ENCODE measurements around the gene KCNG2.
"Not testable (repeated sequence)": the region's sequence is repeated elsewhere in the genome, so short reads cannot be mapped to it uniquely, and the experiment has no call there.

Gene KCNG2

DNA sequence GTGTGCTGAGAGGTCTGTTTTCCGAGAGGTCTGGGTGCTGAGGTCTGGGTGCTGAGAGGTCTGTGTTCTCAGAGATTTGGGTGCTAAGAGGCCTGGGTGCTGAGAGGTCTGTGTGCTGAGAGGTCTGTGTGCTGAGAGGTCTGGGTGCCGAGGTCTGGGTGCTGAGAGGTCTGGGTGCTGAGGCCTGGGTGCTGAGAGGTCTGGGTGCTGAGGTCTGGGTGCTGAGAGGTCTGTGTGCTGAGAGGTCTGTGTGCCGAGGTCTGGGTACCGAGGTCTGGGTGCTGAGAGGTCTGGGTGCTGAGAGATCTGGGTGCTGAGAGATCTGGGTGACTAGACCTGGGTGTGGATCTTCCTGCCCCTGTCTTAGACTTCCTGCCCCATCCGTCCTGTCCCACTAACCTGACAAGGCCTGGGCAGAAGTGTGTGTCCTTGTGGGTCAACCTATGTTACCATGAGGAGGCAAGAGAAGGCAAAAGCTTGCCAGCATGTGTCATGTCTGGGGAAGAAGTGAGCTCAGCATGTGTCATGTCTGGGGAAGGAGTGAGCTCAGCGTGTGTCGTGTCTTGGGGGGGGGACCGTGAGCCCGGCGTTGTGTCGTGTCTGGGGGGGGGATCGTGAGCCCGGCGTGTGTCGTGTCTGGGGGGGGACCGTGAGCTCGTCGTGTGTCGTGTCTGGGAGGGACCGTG, 69.3 kb downstream of the KCNG2 start:
- no peak for DNase-seq (ENCODE audit: extremely low read depth in 1 of 2, low read depth in 1 of 2)

DNA sequence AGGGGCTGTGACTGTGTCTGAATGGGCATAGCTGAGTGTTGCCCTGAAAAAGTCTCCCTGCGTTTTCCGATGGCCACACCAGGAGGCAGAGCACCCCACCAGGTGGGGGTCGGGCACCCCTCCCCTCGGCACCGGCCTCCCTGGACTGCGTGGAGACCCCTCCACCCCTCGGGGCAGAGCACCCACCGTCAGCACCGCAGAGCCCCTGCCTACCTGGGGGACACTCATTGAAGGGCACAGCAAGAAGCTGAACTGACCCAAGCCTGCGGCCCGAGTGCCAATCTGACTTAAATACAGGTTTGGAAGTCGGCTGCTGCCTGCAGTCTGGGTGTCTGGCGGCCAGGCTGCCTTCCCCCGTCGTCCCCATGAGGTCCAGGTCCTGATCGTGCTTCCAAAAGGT, 69.9 kb downstream of the KCNG2 start:
- DNase-seq (ENCODE audit: extremely low read depth in 1 of 2, low read depth in 1 of 2): no peak

DNA sequence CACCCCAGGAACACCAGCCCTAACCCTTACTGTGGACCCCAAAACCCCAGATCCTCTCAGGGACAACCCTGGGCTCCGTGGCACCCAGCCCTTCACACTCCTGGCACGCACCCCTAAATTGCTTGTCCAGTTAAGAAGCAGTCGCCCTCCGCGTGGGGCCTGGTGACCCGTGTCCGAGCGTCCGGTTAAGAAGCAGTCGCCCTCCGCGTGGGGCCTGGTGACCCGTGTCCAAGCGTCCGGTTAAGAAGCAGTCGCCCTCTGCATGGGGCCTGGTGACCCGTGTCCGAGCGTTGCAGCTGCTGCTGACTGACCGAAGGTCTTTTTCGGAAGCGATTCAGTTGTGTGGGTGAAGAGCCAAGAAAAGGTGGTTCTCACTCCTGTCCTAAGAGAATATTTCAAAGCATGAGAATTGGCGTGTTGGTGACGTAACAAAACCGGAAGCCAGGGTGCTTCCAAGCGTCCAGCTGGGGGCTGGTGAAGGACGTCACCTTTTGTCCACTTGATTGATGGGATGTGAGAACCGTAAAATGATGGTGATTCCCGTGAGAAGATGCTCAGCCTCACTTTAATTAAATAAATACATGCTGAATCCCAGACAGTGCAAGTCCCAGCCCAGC, 70.5 kb downstream of the KCNG2 start:
- no peak for DNase-seq (ENCODE audit: extremely low read depth in 1 of 2, low read depth in 1 of 2)

DNA sequence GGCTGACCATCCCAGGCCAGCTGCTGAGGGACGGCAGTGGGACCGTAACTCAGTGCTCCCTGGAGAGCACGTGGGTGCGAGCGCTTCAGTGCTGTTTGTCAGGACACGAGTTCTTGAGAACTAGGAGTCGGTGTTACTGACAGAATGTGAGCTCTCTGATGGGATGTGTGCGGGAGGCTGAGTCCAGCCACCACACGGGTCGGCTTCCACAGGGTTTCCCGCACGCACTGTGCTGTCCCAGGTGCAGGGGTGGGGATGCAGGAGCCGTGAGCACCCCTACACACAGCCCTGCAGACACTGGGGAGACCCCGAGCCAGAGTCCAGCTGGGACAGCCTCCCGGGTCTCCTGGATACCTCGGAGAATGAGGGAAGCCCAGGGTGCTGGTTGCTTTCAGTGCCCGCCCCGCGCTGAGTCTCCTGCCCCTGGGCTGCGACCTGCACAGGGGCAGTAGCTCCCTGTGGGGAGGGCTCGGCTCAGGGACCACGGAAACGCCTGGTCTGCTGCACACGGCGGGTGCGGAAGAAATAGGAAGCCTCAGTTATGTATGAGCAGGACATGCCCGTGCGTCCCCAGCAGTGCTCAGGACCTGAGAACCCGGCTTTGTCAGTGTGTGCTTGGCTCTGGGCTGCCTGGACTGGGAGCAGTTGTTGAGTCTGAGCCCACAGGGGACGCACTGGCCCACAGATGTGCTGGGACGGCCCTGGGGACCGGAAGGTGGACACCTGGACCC, 71.2 kb downstream of the KCNG2 start:
- DNase-seq (ENCODE audit: extremely low read depth in 1 of 2, low read depth in 1 of 2): no peak

DNA sequence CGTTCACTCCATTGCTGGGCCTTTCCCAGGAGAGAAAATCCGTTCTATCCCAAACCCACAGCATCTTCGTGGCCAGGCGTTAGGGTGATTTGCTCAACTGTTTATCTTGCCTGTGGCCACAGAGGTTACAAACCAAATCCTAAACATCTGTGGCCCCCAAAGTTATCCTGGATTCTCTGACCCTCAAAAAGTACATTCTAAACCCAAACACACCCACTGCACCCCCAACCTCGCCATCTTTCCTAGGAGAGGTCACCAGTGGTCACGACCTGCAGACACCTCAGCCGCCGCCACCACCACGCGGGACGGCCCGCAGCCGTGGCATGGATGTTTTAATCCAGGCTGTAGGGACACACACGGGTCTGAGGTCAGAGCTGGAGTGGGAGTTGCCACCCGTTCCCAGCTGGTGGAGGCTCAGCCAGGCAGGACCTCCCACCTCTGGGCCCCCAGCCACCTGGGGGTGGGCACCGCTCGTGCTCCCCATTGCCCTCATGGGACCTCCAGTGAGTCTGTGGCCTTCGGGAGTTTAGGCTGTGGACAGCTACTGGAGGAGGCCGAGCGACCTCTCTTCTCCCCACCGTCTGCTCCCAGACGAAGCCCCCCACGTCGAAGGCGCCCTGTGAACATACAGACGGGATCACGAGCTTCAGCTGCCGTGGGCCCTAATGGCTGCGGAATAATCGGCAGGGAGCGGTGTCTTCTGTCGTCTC, 72.0 kb downstream of the KCNG2 start:
- DNase-seq (ENCODE audit: extremely low read depth in 1 of 2, low read depth in 1 of 2): no peak

DNA sequence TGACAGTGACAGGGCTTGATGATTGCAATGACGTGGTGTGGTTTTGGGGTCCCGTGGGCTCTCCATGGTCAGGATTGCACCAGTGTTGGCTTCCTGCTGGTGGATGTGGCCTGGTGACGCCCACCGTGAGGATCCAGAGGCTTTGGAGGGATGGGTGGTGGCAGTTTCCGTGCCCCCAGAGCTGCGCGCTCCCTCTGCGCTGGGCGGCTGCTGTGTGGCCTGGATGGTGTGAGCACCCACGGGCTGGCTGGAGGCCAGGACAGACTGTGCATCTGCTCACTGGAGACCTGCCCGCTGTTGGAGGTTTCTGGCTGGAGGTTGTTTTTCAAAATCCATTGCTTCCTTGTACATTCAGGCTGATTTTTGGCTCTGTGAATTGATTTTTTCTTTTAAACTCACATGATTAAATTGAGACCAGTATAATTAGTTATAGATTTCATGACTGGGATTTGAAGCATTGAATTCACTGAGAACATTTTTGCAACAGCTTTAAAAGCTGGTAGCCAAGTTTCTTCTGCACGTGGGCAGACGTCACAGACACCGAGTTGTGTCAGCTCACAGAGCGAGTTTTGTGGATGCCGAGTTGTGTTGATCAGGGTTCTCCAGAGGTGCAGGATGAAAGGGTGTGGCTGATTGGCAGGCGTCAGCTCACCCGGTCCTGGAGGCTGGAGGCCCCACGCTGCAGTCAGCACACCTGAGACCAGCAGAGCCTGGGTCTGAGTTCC, 72.7 kb downstream of the KCNG2 start:
- DNase-seq (ENCODE audit: extremely low read depth in 1 of 2, low read depth in 1 of 2): no peak

DNA sequence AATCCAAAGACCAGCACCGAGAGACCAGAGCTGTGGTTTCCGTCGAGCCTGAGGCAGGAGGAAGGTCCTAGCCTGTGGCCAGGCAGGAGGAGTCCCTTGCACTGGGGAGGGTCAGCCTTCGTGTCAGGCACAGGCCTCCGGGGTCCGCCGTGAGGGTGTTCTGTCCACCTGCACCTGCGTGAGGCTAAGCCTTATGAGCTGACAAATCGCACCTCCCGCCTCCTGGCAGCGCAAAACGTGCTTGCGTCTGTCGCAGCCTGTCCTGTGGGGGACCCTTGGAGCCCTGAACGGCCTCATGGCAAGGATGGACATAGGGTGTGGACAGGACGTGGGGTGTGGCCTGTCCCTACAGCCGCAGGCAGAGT, 73.3 kb downstream of the KCNG2 start:
- DNase-seq (ENCODE audit: extremely low read depth in 1 of 2, low read depth in 1 of 2): no peak

DNA sequence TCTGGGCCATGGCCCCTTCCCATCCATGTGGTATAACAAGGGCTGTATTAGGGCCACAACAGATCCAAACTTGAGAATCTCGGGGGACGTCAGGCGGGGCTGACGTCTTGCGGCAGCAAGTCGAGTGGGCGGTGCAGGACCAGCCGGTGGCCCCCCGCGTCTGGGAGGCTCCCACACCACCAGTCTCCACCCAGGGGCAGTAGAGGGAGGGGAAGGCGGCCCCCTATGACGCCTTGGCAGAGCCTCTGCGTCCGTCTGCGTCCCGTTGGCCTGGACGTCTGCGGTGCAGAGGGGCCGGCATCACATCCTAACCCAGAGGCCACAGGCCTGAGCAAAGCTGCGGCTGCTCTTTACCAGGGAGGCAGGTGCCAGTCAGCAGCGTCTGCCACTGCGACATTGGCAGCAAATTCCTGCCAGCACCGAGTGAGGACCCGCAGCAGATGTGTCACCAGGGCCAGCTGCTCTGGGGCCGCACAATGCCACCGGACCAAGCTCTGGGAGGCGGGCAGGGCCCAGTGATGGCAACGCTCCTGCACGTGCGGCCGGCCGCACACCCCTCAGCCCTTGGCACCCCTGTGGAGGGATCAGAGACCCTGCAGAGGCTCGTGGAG, 73.8 kb downstream of the KCNG2 start:
- no peak for DNase-seq (ENCODE audit: extremely low read depth in 1 of 2, low read depth in 1 of 2)

DNA sequence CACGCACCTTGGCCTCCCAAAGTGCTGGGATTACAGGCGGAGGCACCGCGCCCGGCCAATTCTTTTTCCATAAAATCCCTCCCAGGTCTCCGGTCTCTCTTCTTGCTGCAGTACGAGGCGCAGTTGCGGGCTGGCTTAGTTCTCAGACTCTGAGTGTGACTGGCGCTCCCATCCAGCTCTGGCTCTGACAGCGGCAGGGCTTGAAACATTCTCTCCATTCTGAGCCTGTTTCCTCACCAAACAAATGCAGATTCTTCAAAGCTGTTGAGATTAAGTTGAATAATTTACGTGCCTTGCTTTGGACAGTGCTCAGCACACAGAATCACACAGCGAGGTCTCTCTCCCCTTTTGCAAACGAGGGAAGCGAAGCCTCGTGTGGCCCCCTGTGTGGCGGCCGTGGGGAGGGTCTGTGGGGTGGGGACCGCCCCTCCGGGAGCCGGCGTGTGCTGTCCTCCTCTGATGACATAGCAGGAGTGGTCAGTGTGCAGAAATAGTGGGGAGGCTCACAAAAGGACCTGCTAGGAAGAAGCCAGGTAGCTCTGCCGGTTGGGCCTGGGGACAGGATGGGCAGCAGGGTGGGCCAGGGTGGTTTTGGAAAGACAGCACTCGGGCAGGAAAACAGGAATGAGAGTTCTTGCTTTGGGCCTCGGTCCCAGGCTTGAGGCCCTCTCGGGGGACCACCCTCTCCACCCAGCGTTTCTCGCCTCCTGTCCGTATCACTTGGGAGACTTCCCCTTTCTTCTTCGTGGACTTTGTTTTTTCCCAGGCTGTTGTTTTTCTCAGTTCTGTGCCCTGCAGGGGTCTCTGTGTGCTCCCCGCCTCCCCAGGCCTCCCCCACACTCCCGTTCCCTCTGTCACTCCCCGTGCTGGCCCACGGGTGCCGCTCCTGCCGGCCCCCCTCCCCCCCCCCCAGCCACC, 75.0 kb downstream of the KCNG2 start:
- no peak for DNase-seq (ENCODE audit: extremely low read depth in 1 of 2, low read depth in 1 of 2)

DNA sequence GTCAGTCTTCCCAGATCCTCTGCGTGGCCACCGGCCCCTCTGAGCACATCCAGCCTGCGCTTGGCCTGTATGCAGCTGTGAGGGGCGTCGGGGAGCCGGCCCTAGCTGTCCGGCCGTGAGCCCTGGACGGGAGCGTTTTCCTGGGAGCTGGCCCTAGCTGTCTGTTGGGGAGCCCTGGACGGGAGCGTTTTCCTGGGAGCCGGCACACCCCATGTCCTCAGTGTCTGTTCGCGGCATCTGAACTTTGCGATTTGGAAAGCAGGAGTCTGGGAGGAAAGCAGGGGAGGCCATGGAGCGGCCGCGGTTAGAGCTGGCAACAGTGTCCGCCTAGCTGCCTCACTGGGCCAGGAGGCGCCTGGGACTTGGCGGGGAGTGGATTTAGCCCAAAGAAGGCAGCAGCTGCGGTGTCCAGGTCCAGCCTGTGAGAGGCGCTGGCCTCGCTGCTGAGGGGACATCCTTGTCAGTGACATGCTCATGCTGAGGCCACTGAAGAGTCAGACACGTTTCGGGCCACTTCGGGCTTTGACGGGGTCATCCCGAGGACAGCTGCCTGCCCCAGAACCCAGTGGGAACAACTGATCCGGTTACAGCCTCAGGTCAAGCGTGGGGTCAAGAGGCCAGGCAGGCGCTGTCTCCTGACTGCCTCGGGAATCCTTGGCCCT, 75.8 kb downstream of the KCNG2 start:
- DNase-seq (ENCODE audit: extremely low read depth in 1 of 2, low read depth in 1 of 2): no peak

DNA sequence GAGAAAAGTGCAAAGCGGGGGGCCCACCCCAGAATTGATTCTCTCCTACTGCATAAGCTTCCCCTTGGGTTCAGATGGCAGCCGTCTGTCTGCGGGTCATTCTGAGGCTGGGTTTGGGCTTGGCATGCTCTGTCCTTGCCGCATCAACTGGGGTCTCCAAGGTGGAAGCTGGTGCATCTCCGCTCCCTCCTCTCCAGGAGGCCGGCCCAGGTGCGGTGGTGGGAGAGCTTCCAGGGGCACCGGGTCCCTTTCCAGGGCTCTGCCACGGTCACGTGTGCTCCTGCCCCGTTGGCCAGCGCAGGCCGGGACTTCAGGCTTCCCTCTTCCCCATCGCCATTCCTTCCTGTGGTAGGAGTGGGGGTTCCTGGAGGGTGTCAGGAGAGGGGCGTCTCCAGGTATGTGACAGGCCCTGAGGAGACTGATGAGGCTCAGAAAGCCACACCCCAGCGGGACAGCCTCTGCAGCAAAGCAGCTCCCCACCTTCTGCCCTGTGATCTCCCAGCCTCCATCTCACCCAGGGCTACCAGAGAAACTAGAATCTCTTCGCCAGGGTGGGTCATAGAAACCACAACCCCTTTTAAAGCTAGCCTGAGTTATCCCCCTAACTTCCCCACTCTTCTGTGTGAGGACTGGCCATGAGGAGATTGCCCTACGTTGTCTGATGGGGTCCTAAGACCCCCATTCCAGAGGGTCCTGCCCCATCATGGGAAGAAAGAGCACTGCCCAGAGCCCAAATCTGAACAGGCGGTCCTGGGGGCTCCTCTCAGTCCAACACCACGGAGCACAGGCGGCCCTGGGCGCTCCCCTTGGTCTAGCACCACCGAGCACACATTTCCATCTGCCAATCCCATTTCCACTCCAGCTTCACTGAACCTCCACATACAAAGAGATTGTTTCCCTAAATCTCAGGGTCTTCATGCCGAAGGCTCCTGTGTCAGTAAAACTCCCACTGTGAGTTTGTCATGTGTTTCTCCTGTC, 77.1 kb downstream of the KCNG2 start:
- DNase-seq (ENCODE audit: extremely low read depth in 1 of 2, low read depth in 1 of 2): no peak

DNA sequence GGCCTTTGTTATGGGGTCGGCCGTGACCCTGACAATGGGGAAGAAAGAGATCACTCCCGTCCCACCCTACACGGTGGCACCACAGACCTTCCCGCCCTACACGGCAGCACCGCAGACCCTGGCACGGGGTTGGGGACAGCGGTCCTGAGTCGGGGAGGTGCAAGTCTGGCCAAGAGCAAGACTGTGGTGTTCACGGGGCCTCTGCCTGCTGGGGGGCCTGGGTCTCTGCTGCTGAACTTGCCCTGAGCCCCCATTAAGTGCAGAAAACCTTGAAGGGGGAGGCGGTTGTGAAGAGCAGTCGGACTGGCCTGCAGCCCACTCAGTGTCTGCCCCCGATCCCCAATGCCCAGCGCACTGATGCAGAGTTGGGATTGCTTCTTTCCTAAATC, 77.8 kb downstream of the KCNG2 start:
- DNase-seq (ENCODE audit: extremely low read depth in 1 of 2, low read depth in 1 of 2): no peak

DNA sequence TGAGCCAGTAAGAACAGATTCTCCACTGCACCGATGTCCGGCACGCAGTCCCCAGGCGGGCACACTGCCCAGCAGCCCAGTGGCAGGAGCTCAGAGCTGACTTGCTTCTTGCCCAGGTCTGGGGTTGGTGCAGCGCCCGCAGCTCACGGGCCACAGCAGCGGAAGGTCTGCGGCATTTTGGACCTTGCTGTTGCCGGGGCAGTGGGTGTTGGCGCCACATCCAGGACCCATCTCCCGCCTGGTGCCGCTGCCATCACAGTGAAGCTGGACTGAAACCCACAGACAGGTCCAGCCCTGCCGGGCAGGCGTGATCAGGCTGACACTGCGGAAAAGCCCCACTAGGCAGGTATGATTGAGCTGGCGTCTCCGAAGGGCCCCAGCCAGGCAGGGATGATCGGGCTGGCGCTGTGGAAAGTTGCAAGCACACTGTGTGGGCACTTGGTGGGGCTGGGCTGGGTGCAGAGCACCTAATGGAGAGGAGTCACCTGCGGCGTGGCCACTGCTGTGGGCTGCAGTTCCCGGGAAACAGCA, 78.3 kb downstream of the KCNG2 start:
- DNase-seq (ENCODE audit: extremely low read depth in 1 of 2, low read depth in 1 of 2): no peak

DNA sequence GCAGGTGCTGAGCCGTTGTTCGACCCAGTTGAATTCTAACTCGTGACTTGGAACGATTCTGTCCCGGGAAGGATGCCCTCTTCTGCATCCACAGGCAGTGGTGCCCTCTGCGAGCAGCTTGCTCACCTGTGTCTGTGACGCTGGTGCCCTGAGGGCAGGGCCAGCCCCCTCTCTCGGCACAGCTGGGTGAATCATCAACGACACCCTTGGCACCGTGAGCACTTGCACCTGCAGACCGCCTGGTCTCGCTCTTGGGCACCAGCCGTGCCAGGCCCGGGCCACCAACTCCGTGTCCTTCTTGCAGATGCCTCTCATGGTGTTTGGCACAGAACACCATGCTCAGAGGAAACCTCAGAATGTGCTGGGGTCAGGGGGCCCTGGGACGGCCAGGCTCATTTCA, 78.8 kb downstream of the KCNG2 start:
- no peak for DNase-seq (ENCODE audit: extremely low read depth in 1 of 2, low read depth in 1 of 2)

DNA sequence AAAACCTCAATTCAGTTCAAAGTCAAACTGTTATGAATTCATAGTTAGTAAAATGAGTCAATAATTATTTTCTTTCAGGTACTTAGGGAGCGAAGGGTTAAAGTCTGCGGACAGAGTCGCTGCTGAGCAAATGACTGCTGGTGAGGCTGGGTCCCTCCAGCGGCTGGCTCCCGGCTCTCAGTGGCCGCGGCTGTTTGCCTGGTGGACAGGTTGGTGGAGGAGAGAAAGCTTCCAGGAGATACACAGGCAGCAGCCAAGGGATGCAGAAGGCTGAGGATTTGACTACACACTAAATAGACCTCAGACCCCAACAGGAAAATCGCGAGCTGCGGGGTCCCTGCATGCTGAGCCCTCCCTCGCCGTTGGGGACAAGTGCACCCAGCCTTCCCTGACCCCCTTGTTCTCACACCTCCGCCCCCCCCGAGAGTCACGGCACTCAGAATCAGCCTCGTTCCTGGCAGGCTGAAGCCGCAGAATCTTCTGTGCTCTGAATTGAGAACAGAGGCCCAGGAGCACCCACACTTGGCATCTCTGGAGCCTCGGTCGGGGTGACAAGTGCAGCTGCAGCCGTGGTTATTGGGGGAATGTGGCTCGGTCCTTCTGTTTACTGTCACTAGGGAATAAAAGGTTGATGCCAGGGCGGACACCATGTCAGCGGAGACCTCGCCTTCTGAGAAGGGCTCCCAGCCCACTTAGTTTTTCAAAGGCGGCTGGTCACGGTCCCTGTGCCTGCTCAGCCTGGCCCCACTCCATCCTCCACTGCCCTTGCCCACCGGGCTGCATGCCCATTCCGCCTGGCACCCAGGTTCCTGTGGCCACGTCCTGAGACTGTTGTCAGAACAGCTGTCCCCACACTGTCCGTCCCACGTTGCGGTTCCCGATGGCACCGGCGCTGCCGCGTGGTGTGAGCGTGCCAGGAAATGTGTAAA, 79.7 kb downstream of the KCNG2 start:
- DNase-seq (ENCODE audit: extremely low read depth in 1 of 2, low read depth in 1 of 2): no peak

DNA sequence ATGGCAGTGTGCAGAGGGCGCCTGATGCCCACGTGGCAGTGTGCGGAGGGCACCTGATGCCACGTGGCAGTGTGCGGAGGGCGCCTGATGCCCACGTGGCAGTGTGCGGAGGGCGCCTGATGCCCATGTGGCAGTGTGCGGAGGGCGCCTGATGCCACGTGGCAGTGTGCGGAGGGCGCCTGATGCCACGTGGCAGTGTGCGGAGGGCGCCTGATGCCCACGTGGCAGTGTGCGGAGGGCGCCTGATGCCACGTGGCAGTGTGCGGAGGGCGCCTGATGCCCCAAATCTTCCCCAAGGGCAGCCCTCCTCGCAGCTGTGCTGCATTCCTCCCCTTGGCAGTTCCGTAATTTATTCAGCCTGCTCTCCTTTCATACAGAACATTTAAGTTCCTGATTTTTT, 80.5 kb downstream of the KCNG2 start:
- not testable (repeated sequence) for DNase-seq (ENCODE audit: extremely low read depth in 1 of 2, low read depth in 1 of 2)
